Type B pancreatic cell (in vitro differentiated cells): ENCODE measurements around the gene NGEF. TPM values are rescaled to one million over a fixed set of nuclear protein-coding genes. Genes with fewer than 3 reads are reported as not detected.
A peak's percentile ranks its signal among the peaks of the same experiment; 100 is the strongest.

Source experiments
- DNase-seq: peaks from one replicate; pipeline ENCODE4 v3.0.0; 2021; ENCODE audit warnings: mixed read lengths; ENCODE audit not compliant: unreplicated experiment; ENCODE audit errors: extremely low spot score
- H3K27ac Mint-ChIP-seq: 2 replicates; pipeline ENCODE4 v1.8.0; 2021; ENCODE audit warnings: mild to moderate bottlenecking, mixed read lengths
- H3K27me3 Mint-ChIP-seq: 2 replicates; pipeline ENCODE4 v1.8.0; 2021; ENCODE audit warnings: mixed read lengths
- H3K36me3 Mint-ChIP-seq: 2 replicates; pipeline ENCODE4 v1.8.0; 2021; ENCODE audit warnings: mixed read lengths
- H3K4me1 Mint-ChIP-seq: one replicate; pipeline ENCODE4 v1.8.0; 2021; ENCODE audit warnings: mixed read lengths; ENCODE audit not compliant: unreplicated experiment
- H3K4me3 Mint-ChIP-seq: 2 replicates; pipeline ENCODE4 v1.8.0; 2021; ENCODE audit warnings: mild to moderate bottlenecking, mixed read lengths
- H3K9me3 Mint-ChIP-seq: 2 replicates; pipeline ENCODE4 v1.8.0; 2021; ENCODE audit warnings: mixed read lengths
- total RNA-seq: library from RNA; stranded (reverse); gene quantifications from 2 replicates; pipeline ENCODE4 v1.2.1, GENCODE V29; 2021; ENCODE audit warnings: low replicate concordance
- TF ChIP-seq, protein P1 (sequence below): fragments of 200-600 bp; sonication (generic); conservative IDR thresholded peaks from 2 replicates; pipeline ENCODE4 v1.5.0; 2021; ENCODE audit warnings: antibody characterized with exemption, mild to moderate bottlenecking

The NGEF gene
- total RNA-seq, 1 donor from 2014 or later: 20.7 TPM

DNA sequence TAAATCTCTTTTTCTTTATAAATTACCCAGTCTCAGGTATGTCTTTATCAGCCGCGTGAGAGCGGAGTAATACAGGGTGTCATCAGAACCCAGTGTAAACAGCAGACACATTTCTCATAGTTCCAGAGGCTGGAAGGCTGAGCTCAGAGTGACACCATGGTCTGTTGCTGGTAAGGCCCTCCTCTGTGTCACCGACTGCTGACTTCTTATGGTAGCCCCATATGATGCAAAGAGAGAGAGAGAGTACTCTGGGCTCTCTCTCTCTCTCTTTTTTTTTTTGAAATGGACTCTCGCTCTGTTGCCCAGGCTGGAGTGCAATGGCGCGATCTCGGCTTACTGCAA lies 83.0 kb downstream of the NGEF start:
- no peak for DNase-seq
- Mint-ChIP-seq H3K27ac (no peak overlapping the region), H3K4me1 (peaks cover 11% of the 10 kb centered on the region), H3K4me3 (peak overlapping the region; percentile 87), H3K9me3 (no peaks in the 10 kb centered on the region), H3K27me3 (peaks cover 68% of the 10 kb centered on the region), H3K36me3 (peaks cover 10% of the 10 kb centered on the region)
- TF ChIP-seq, protein P1, sequence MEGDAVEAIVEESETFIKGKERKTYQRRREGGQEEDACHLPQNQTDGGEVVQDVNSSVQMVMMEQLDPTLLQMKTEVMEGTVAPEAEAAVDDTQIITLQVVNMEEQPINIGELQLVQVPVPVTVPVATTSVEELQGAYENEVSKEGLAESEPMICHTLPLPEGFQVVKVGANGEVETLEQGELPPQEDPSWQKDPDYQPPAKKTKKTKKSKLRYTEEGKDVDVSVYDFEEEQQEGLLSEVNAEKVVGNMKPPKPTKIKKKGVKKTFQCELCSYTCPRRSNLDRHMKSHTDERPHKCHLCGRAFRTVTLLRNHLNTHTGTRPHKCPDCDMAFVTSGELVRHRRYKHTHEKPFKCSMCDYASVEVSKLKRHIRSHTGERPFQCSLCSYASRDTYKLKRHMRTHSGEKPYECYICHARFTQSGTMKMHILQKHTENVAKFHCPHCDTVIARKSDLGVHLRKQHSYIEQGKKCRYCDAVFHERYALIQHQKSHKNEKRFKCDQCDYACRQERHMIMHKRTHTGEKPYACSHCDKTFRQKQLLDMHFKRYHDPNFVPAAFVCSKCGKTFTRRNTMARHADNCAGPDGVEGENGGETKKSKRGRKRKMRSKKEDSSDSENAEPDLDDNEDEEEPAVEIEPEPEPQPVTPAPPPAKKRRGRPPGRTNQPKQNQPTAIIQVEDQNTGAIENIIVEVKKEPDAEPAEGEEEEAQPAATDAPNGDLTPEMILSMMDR: no peak

DNA sequence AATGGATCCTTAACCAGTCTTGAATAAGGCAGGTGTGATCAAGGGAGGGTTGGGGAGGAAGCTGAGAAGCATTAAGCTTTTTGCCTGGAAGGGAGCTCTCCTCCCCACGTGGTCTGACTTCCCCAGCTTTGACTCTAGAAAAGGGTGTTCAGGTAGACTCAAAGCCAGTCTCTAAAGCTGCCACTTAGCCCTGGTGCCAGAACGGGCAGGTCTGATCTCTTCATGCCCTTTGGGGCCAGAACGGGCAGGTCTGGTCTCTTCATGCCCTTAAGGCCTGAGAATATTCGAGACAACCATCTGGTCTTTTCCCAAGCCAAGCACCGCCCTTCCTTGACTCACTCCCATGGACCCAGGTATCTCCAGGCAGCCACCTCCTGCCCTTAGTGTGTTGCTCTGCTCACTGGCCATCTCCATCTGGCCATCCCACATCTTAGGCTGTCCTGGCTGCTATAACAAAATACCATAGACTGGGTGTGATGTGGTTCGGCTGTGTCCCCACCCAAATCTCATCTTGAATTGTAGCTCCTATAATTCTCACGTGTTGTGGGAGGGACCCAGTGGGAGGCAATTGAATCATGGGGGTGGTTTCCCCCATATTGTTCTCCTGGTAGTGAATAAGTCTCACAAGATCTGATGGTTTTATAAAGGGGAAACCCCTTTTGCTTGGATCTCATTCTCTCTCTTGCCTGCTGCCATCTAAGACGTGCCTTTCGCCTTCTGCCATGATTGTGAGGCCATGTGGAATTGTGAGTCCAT lies 83.6 kb downstream of the NGEF start:
- TF ChIP-seq, protein P1: no peak
- no peaks in the 10 kb centered on the region for H3K9me3 Mint-ChIP-seq
- peaks cover 12% of the 10 kb centered on the region for H3K4me1 Mint-ChIP-seq
- H3K4me3 Mint-ChIP-seq: peak overlapping the region; percentile 87
- H3K27ac Mint-ChIP-seq: peak overlapping the region; percentile 66
- peaks cover 11% of the 10 kb centered on the region for H3K36me3 Mint-ChIP-seq
- no peak for DNase-seq
- peaks cover 73% of the 10 kb centered on the region for H3K27me3 Mint-ChIP-seq

DNA sequence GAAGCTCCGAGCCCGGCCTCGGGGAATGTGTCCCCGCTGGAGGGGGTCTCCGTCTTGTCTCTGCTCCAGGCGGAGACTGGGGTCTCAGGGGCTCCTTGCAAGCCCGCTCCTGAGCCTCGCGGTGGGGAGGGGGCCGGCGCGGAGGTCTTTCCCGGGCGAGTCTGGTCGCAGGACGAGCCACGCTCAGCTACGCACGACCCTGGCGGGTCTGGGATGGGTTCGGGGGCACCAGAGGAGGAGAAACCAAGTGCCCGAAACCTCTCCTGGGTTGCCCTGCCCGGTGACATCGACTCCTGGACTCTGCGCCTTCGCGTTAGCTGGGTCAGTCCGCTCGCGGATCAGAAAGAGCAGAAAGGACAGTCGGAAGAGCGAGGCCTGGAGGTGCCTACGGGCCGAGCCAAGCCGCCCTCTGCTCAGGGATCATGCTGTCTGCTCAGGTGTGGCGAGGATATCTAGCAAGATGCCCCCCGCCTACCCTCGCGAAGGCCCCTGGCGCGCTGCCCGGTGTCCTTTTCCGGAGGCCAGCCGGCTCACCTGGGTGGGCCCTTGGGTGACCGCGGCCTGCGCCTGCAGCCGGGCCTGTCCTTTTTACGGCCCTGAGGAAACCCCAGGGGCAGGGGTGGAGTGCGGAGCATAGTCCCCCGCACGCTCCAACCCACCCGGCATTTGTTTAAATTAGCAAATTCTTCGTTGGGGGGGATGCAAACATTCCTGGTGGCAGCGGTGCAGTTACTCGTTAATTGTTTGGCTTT lies 84.3 kb downstream of the NGEF start:
- Mint-ChIP-seq H3K4me1 (peaks cover 12% of the 10 kb centered on the region), H3K27me3 (peaks cover 75% of the 10 kb centered on the region), H3K36me3 (peaks cover 11% of the 10 kb centered on the region), H3K27ac (peak overlapping the region; percentile 66), H3K9me3 (no peaks in the 10 kb centered on the region), H3K4me3 (peak overlapping the region; percentile 87)
- DNase-seq: no peak
- TF ChIP-seq, protein P1: no peak

DNA sequence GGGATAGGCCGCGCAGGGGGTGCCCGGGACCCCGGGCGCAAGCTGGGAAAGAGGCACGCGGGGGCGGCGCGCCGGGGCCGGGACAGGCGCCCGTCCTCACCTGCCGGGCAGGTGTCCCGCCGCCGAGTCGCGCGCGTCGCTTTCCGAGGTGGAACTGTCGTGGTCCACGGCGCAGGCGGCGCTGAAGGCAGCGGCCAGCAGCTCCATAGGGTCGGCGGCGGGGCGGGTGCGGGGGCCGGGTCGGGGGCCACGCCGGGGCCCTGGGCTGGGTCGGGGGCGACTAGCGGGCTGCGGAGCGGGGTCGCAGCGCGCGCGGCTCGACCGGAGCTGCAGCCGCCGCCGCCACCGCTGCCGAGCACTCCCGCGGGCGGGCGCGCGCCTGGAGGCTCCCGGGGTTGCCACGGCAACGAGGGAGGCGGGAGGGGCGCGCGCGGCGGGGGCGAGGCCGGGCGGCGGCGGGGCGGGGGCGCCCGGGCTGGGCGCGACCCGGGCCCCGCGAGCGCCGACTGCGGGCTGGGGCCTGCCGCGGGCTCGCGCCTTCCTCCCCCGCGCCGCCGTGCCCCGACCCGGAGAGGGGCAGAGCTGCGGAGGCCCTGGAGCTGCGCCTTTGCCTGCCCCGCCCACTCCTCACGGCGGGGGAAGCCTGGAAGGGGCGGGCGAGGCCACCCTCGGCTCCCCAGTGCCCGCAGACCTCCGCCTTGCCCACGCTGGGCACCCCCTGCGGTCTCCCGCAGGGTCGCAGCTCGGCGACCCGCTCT lies 85.1 kb downstream of the NGEF start:
- no peak overlapping the region for H3K27ac Mint-ChIP-seq
- H3K4me1 Mint-ChIP-seq: peaks cover 12% of the 10 kb centered on the region
- no peak overlapping the region for H3K4me3 Mint-ChIP-seq
- H3K36me3 Mint-ChIP-seq: peaks cover 11% of the 10 kb centered on the region
- TF ChIP-seq, protein P1: no peak
- no peak for DNase-seq
- peaks cover 72% of the 10 kb centered on the region for H3K27me3 Mint-ChIP-seq
- H3K9me3 Mint-ChIP-seq: no peaks in the 10 kb centered on the region

DNA sequence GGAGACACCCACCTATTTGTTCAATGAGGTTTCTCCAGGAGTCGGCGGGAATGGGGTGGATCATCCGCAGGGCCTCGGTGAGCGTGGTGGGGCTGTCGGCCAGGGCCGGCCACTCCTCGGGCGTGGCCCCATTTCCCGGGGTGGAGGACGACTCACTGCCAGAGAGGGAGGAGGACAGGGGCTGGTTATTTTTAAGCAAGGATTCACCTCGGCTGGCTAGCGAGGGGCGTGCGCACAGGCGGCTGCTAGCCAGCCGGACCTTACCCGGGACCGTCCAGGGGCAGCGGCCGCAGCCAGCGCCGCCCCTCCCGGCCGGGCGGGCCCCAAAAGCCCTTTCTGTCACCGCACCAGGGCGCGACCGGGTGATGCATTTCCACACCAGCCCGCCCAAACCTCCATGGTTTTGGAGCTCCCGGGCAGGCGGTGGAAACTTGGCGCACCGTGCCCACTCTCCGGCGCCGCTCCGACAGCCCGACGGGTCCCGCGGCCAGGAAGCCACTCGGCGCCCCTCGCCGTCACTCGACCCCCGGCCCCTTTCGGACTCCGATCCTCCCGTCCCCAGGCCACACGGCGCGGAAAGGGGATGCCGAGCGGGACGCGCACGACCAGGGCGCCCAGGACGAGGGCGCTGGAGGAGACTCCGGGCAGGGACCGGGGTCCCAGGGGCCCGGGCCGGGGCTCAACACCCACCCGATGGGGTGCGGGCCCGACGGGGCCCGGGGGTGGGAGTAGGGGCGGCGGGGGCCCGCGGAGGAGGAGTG lies 85.8 kb downstream of the NGEF start:
- TF ChIP-seq, protein P1: no peak
- Mint-ChIP-seq H3K27me3 (peaks cover 68% of the 10 kb centered on the region), H3K9me3 (no peaks in the 10 kb centered on the region), H3K4me1 (peaks cover 12% of the 10 kb centered on the region), H3K4me3 (peak overlapping the region; percentile 85), H3K27ac (no peak overlapping the region), H3K36me3 (peaks cover 11% of the 10 kb centered on the region)
- no peak for DNase-seq
